T-helper 1 cell treated with Interleukin-12 subunit alpha and Interleukin-12 subunit beta and Interleukin-4 antibody, amounts not matched to agents 30 ng/mL and 1 ng/mL, for 36 hours (primary cell): ENCODE measurements around the gene SNX19. TPM values are rescaled to one million over a fixed set of nuclear protein-coding genes. Genes with fewer than 3 reads are reported as not detected.
"Not testable (repeated sequence)": the region's sequence is repeated elsewhere in the genome, so short reads cannot be mapped to it uniquely, and the experiment has no call there.

Source experiments
- intact Hi-C: fragments of 100-400 bp; cut with micrococcal nuclease; formaldehyde crosslinking; loops from one replicate; pipeline ENCODE4 v1.15.1; 2024
- total RNA-seq: library from RNA; stranded (reverse); gene quantifications from 2 replicates; pipeline ENCODE4 v1.2.3, GENCODE V29; 2022

SNX19 gene, protein sequence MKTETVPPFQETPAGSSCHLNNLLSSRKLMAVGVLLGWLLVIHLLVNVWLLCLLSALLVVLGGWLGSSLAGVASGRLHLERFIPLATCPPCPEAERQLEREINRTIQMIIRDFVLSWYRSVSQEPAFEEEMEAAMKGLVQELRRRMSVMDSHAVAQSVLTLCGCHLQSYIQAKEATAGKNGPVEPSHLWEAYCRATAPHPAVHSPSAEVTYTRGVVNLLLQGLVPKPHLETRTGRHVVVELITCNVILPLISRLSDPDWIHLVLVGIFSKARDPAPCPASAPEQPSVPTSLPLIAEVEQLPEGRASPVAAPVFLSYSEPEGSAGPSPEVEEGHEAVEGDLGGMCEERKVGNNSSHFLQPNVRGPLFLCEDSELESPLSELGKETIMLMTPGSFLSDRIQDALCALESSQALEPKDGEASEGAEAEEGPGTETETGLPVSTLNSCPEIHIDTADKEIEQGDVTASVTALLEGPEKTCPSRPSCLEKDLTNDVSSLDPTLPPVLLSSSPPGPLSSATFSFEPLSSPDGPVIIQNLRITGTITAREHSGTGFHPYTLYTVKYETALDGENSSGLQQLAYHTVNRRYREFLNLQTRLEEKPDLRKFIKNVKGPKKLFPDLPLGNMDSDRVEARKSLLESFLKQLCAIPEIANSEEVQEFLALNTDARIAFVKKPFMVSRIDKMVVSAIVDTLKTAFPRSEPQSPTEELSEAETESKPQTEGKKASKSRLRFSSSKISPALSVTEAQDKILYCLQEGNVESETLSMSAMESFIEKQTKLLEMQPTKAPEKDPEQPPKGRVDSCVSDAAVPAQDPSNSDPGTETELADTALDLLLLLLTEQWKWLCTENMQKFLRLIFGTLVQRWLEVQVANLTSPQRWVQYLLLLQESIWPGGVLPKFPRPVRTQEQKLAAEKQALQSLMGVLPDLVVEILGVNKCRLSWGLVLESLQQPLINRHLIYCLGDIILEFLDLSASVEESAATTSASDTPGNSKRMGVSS
- 58.0 TPM in 2 replicates for total RNA-seq

DNA sequence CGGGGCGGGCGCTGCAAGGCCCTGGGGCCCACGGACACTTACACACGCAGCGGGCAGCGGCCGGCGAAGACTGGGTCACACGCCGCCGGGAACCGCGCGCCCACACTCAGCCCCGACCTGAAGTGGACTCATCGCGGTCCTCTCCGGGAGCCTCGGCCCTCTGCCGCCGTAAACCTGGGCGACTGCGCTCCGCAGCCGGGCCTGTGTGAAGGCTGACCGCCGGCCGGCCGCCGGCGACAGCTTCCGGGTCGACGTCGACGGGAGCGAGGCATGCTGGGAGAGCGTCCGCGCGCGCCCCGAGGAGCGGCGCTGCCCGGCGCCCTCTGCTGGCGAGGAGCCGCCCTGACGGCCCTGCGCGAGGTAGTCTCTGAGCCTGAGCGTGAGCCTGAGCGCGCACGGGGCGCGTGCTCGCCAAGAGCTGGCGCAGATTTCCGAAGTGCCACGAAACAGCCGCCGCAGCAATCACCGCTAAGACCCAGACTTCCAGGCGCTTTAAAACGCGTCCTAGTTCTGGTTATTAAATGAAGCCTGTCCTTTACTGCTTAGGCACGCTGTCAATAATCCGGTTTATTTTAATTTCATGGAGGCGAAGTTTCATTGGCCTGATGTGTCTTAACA, at the start of gene SNX19:
TSS of gene SNX19 (minus strand) at position 242 of the 618 bp plus-strand sequence. CDS start 540 bp downstream, outside the sequence.
- intact Hi-C loops, result loop anchor here (1.0 to 5.0 kb wide), 9 partner anchors 22 to 1637 kb away; partner anchors contain the start of genes APLP2, NFRKB and PRDM10

DNA sequence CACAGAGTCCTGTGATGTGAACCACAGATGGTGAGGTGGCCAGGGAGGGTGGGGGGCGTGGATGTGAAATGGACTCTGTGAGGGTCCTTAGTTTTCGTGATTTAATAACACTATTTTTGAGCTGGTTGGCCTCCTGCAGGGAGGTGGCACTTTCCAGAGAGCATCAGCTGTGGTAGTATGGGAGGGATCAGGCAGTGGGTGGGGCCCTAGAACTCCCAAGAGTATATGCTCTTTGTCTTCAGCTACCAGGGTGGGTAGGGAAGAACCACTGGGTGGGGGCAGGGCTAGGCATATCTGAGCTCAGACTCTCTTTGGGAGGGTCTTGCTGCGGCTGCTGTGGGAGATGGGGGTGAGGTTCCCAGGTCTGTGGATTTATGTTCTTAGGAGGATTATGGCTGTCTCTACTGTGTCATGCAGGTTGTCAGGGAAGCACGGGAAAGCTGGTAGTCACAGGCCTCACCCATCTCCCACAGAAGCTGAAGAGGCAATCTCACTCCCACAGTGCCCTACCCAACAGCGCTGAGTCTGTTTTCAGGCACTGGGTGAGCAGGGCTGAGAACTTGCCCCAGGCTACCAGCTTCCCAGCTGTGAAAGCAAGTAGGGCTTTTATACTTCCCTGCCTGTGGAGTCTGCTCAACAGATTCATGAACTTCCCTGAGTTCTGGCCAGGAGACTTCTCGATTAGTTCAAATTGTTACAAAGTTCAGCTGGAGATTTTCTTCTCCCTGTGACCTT, 47.9 kb upstream of the SNX19 start:
- intact Hi-C loops, result no loop called here

DNA sequence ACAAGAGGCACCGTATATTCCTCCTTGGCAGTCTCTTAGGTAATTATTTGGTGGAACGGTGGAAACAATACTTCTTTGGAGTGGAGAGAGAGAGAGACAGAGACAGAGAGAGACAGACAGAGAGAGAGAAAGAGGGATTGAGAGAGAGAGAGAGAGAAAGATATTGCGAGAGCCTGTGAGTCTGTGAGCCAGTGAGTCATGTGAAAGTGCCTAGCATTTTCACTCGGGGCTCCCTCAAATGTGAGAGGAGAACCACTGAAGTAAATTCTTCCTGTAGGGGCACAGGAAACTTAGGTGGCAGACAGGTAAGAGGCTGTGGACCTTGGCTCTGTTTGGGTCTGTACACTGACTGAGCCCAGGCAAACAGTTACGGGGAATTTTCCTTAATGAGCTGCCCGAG, 31.6 kb upstream of the SNX19 start:
- intact Hi-C loops, result no loop called here

DNA sequence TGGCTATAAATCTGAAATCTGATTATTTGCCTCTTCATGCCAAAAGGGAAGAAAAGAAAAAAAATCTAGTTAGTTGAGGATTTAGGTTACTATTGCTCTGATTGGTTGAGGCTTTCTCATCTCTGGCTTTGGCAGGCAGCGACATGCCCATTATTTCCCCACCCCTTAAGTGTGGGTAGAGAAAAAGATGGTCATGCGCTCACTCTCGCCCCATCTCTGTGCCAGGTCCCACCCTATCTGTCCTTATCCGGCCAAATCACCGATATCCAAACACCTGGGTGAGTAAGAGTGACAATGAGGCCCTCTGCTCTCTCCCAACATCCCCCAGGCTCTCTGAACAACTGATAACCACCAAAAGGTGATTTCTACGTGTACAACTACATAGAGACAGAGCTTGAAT, 31.2 kb upstream of the SNX19 start:
- intact Hi-C loops, result no loop called here

DNA sequence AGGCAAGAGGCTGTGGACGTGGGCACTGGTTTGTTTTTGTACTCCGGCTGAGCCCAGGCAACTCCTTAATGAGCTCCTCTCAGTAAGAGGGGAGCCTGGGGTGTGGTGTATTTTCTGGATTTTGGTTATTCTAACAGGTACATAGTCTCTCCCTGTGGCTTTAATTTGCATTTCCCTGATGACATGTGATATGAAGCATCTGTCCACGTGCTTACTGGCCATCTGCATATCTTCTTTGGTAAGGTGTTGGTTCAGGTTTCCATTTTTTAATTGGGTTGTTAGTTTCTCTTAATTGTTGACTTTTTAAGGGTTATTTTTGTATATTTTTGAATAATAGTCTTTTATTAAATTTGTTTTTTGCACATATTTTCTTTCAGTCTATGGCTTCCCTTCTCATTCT, 30.8 kb upstream of the SNX19 start:
- intact Hi-C loops, result no loop called here

DNA sequence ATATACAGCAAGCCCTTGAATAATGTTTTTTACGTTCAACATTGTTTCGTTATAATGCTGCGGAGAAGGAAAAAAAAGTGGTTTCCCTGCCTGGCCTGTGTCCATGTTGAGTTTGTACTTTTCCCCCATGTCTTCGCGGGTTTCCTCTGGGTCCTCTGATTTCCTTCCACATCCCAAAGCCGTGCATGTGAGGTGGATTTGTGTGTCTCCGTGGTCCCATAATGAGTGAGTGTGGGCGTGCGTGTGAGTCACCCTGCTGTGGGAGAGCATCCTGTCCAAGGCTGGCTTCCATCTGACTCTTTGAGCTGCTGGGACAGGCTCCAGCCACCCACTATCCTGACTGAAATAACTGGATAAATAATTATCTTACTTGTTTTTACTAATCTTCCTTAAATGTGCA, 29.6 kb upstream of the SNX19 start:
- intact Hi-C loops, result no loop called here

DNA sequence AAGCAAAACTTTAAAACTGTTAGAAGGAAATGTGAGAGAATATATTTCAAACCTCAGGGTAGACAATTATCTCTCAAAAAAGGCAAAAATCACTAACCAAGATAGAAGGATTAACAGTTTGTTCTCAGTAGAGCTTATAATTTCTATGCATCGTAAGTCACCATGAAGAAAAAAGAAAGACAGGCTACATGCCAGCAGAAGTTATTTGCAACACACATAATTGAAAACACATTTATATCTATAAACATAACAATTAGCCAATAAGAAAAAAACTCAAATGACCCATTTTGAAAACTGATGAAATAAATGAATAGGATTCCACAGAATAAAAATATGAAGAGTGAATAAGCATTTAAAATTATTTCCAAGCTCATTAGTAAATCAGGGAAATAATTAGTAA, 24.4 kb upstream of the SNX19 start:
- intact Hi-C loops, result no loop called here

DNA sequence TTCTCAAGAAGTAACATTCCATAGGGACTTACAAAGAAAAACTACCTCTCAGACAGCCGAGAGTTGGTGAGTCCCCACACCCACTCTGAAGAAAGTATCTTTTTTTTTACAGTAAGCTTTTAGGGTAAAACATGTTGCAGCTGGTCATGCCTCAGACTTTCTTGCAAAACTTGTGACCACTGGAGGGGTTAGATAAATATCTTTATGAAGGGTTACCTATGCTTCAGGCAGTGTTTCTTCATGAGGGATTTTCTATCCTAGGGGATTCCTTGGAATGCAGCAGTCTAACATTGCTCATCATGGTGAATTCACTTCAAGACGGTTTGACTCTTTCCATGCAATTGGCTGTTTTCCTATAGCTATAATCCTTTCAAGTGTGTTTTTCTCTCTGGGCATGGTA, 20.8 kb upstream of the SNX19 start:
- intact Hi-C loops, result no loop called here

DNA sequence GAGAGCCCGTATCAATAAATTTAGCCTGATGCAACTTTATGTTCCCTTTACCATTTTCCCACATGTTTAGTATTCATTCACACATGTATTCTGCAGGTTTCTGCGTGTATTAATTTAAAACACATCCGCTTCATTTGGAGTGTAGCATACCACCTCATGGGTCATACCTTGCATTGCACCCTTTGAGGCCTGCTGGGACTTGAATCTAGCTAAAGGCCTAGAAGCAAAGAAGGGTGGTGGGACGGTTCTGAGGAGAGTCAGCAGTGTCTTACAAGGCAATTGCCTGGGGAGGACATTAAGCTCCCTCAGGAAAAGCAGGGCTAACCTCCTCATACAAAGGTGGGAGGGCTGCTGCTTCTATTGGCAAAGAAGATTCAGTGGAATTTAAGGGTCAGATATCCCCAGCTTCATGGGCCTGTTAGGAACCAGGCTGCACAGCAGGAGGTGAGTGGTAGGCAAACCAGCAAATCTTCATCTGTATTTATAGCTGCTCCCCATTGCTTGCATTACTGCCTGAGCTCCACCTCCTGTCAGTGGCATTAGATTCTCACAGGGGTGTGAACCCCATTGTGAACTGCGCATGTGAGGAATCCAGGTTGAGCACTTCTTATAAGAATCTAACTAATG, 15.9 kb upstream of the SNX19 start:
- intact Hi-C loops, result no loop called here

DNA sequence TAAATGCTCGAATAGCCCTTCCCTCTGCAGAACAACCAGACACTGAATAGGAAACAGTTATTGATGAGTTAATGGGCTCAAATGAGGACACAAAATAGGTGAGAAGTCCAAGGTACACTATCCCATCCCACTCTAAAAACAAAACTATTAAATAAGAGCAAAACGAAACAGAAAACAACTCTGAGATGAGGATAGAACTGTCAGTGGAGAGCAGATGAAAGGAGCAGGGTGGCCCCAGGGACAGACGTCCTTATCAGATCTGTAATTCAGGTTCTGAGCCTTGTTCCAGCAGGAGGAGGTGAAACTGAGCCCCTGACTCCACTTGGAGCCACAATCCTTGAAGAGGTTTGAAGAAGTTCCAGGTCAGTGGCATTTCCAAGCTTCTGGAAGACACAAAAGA, 8.5 kb upstream of the SNX19 start:
- intact Hi-C loops, result no loop called here

DNA sequence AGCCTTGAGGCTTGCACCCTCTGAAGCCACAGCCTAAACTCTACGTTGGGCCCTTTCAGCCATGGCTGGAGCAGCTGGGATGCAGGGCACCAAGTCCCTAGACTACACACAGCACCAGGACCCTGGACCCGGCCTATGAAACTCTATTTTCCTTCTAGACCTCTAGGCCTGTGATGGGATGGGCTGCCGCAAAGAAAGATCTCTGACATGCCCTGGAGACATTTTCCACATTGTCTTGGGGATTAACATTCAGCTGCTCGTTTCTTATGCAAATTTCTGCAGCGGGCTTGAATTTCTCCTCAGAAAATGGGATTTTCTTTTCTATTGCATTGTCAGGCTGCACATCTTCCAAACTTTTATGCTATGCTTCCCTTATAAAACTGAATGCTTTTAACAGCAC, 4.3 kb upstream of the SNX19 start:
- intact Hi-C loops, result not testable (repeated sequence)

DNA sequence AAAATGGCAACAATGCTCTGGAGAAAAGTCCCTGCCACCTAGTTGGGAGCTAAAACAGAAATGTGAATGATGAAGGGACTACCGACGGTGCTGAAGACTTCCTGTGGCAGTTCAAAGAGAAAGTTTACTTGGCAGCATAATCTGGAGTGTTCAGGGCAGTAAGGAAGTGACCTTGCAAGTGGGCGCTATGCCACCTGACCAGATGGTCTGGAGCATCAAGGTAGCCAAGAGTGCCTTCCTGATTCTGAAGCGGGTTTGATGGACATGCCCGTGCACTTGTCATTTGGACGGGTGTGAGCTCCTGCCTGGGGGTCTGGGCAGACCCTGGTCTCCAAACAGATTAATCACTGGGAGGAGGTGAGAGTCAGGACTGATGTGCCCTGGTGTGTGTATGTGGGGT, 1.8 kb upstream of the SNX19 start:
- intact Hi-C loops, result loop anchor here (5.0 kb wide), 2 partner anchors 851 to 1556 kb away; partner anchors contain the start of gene APLP2

DNA sequence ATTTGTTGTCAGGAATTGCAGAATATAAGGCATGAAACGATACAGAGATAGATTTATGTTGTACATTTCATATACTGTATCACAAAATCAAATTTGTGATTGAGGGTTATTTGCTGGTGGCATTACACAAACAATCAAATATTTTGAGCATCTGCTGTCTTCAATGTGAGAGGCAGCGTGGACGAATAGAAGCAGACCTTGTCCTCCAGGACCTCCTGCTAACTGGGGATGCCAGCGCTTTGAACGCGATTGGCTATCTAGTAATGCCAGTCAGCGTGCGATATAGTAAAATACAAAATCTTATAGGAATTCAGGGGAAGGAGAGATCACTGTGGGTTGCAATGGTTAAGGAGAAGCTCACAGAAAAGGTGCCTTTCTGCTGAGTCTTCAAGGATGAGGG, 631 bp upstream of the SNX19 start:
- intact Hi-C loops, result loop anchor here (1.0 to 5.0 kb wide), 9 partner anchors 23 to 1638 kb away; partner anchors contain the start of genes APLP2, NFRKB and PRDM10

DNA sequence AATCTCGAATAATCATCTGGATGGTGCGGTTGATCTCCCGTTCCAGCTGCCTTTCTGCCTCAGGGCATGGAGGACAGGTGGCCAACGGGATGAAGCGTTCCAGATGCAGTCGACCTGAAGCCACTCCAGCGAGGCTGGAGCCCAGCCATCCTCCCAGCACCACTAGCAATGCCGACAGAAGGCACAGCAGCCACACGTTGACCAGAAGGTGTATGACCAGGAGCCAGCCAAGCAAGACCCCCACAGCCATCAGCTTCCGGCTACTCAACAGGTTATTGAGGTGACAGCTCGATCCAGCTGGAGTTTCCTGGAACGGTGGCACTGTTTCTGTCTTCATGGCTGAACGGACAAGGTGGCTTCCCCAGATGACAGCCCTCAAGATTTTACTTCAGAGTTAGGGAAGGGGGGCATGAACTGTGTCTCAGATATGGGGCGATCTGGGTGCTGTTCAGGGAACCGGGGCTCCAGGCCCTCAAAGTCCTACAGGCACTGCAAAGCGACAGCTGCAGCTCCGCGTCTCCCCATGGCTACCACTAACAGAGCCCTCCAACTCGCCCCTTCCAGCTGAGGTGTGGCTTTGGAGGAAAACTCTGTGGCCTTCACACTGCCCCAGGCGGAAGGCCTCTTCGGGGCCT, 559 bp downstream of the SNX19 start:
- intact Hi-C loops, result loop anchor here (1.0 to 5.0 kb wide), 9 partner anchors 21 to 1636 kb away; partner anchors contain the start of genes APLP2, NFRKB and PRDM10

DNA sequence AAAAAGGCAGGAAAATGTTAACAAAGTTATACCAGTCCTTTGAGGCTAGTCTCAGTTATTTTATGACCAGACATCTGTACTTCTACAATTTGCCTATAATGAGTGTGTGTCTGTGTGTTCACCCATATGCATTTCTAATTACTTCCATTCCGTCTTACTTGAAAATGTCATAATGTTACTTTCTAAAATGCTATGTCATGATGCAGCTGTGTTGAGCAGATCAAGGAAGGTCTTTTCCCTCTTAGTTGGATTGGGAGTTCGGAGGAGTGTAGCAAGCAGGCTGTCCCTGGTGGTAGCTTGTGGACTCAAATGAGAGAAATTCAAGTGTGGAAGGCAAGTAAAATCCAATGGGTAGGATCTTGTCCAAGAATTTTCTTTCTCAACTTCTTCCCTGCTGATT, 3.0 kb downstream of the SNX19 start:
- intact Hi-C loops, result no loop called here

DNA sequence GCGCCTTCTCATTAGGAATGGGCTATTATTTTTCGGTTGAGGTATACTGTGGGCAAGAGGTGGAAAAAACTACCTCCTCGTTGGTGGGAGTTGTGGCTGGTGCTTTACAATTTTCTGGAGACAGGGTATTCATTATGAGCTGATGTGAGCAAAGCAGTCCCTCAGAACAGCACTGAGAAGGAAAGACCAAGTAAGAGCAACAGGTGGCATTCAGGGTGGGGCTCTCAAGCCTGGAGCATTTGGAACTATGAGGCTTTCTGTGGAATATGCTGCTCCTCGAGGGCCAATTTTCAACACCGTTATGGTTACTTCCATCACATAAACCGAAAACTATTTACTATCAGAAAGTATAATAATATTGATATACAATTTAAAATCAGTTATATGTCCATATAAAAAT, 3.7 kb downstream of the SNX19 start:
- intact Hi-C loops, result no loop called here

DNA sequence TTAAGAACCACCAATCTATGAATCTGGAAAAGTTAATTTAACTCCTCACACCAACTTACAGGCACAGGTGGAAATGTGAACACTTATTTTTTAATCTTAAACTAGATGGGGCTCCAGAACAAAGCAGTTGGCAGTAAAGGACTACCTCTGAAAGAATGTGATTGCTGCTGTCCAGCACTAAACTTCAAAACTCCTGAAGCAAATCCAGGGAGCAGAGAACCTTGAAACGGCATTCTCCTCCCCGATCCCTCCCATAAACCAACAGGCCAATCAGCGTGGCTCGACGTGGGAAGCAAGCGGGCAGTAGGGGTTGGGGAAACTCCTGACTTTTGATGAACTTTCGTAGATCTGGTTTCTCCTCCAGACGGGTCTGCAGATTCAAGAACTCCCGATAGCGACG, 5.0 kb downstream of the SNX19 start:
- intact Hi-C loops, result no loop called here

DNA sequence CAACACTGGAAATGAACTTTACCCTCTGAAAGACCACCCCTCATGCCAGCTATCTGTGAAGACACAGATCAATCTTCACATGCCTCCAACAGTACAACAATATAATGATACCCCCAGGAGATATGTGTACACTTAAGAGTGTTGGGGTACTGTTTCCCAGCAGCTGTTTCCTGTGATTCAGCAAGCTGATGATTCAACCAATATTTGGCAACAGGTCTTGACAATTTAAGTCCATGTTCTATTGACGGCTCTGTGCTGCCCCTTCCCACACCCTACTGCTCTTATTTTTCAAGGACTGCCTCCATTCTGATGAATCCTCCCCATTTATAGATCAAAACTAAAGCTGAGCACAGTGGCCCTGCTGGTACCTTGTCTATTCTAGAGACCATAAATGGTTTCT, 6.6 kb downstream of the SNX19 start:
- intact Hi-C loops, result no loop called here

DNA sequence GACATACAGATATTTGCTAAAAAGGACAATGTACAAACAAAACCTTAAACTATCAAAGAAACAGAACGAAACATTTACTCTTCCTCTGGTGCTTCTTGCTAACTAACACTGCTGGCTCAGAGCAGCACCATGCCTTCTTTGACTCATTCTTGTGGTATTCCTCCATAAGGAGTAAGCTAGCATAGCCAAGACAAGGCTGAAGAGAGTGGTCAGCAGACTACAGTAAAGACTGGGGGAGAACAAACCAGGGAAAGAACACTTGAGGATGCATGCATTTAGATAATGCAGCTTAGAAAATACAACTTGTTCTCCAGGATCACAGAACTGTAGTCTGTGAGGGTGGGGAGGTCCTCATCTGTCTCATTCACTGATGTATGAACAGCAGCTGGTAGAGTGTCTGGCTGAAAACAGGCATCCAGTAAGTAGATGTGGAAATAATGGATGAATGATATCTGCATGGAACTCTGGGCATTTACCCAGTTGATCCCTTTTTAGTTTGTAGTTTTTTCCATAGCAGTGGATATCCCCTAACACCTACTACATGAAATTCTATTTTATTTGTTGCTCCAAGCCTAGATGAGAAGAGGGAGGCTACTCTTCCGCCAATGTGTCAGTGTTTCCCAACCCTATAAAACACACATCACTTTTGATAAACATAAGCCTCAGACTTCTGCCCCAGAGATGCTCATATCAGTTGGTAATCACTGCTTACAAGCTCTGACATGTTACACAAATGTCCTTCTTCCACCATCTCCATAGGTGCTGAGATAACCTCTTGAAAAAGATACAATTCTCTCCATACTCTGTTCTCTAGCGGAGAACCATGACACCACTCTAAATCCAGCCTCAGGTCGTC, 7.3 kb downstream of the SNX19 start:
- intact Hi-C loops, result no loop called here
